Activated CD8-positive, alpha-beta T cell treated with anti-CD3 and anti-CD28 coated beads, Interleukin-2, amount 10 ng/mL, durations not matched to agents 7 days and 5 days (primary cell): Measurements from ENCODE around the gene VSTM2B. TPM values are rescaled to one million over a fixed set of nuclear protein-coding genes. Genes with fewer than 3 reads are reported as not detected.

Experiments used
- ATAC-seq: fragments of 150-1000 bp; cut with Tn5 transposase; one replicate; pipeline ENCODE4 v1.10.0; 2021; ENCODE audit warnings: moderate library complexity
- CTCF ChIA-PET: fragments of 350-600 bp; sonication (Branson Sonifier 250); formaldehyde crosslinking; loops from one replicate; lab custom pipeline; 2021; ENCODE audit warnings: antibody characterized with exemption; lab: Charles Lee
- POLR2A ChIA-PET: fragments of 350-600 bp; sonication (Branson Sonifier 250); formaldehyde crosslinking; loops from one replicate; lab custom pipeline; 2021; ENCODE audit warnings: antibody characterized with exemption; lab: Charles Lee
- DNase-seq: peaks from one replicate; pipeline ENCODE4 v3.0.0-alpha.2; 2020
- H3K27ac Mint-ChIP-seq: one replicate; pipeline ENCODE4 v1.8.0; 2021; ENCODE audit warnings: mild to moderate bottlenecking, mixed read lengths
- H3K27me3 Mint-ChIP-seq: one replicate; pipeline ENCODE4 v1.8.0; 2021; ENCODE audit warnings: low read depth, mixed read lengths
- H3K36me3 Mint-ChIP-seq: one replicate; pipeline ENCODE4 v1.8.0; 2021; ENCODE audit warnings: low read depth, mixed read lengths
- H3K4me1 Mint-ChIP-seq: one replicate; pipeline ENCODE4 v1.8.0; 2021; ENCODE audit warnings: low read depth, mixed read lengths
- H3K4me3 Mint-ChIP-seq: one replicate; pipeline ENCODE4 v1.8.0; 2021; ENCODE audit warnings: mild to moderate bottlenecking, mixed read lengths
- H3K9me3 Mint-ChIP-seq: one replicate; pipeline ENCODE4 v1.8.0; 2022; ENCODE audit warnings: mixed read lengths; ENCODE audit not compliant: insufficient read depth
- total RNA-seq, 2 experiments: library from RNA; stranded (reverse); gene quantifications; one replicate each; pipeline ENCODE4 v1.2.3, GENCODE V29; 2021

Gene VSTM2B
- total RNA-seq: not detected

DNA sequence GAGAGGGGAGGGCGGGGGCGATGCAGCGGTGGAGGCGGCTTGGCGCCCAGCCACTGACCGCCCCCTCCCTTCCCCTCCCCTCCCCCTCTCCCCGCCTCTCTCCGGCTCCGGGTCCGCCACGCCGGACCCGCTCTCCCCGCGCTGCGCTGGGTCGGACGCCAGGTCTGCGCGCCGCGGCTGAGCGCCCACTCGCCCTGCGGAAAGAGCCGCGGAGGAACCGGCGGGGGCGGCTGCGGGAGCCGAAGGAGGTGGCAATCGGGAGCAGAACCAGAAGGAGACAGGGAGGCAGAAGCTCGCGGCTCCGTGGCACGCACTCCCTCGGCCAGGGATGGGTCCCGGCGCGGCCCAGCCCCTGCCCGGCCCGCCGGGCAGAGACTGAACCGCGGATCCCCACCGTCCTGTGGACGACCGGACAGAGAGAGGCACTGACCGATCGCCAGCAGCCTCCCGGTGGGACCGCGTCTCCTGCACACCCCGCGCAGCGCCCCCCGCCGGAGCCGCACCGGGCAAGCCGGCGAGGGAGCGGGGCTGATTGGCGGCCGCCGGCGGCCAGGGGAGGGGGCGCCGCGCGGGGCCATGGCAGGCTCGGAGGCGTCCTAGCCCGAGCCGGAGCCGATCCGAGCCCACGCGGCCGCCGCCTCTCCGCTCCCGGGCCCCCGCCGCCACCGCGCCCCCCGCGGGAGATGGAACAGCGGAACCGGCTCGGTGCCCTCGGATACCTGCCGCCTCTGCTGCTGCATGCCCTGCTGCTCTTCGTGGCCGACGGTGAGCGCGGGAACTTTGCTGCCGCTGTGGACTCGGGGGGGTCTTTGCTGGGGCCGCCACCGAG, at the start of gene VSTM2B:
Gene VSTM2B (plus strand): TSS at position 94 of the 829 bp plus-strand sequence. CDS start 590 bp downstream, at position 684.
- DNase-seq: no peak
- H3K36me3 Mint-ChIP-seq: no peaks in the 10 kb centered on the region
- H3K4me3 Mint-ChIP-seq: peak within 1 kb of the TSS; percentile 34
- ChIA-PET POLR2A (interaction anchor here (1.1 kb wide), 1 partner anchor 80 kb away, joined by 3 read pairs; the partner anchor contains the start of gene POP4), CTCF (interaction anchor here (0.8 kb wide), 1 partner anchor 62 kb away, joined by 3 read pairs; no protein-coding TSS in a partner anchor)
- peaks cover 64% of the 10 kb centered on the region for H3K27me3 Mint-ChIP-seq
- H3K4me1 Mint-ChIP-seq: peaks cover 29% of the 10 kb centered on the region
- H3K9me3 Mint-ChIP-seq: no peaks in the 10 kb centered on the region
- no peak within 1 kb of the TSS for H3K27ac Mint-ChIP-seq
- no peak for ATAC-seq

DNA sequence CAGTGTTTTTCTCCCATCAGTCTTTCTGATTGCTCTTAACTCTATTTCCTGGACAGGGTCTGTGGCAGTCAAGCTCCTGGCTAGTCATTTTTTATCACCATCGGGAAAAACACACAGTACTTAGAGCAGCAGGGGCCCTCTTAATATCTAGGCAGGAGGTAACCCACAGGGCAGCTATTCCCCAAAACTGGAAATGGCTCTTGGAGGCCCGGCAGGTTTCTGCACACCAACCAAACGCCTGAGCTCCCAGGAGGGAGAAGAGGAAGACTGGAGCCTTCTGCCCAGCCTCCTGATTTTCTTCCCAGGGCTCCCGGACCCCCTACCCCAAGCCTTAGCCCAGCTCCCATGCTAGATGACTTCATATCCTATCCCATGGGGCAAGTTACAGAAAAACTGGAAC, 49.3 kb upstream of the VSTM2B start:
- ATAC-seq (no peak), DNase-seq (no peak)
- CTCF ChIA-PET: no interaction called here
- no peak overlapping the region for H3K4me3 Mint-ChIP-seq
- no peaks in the 10 kb centered on the region for H3K4me1 Mint-ChIP-seq
- peaks cover 6% of the 10 kb centered on the region for H3K27me3 Mint-ChIP-seq
- POLR2A ChIA-PET: no interaction called here
- no peak overlapping the region for H3K27ac Mint-ChIP-seq
- H3K36me3 Mint-ChIP-seq: no peaks in the 10 kb centered on the region
- H3K9me3 Mint-ChIP-seq: peaks cover 10% of the 10 kb centered on the region

DNA sequence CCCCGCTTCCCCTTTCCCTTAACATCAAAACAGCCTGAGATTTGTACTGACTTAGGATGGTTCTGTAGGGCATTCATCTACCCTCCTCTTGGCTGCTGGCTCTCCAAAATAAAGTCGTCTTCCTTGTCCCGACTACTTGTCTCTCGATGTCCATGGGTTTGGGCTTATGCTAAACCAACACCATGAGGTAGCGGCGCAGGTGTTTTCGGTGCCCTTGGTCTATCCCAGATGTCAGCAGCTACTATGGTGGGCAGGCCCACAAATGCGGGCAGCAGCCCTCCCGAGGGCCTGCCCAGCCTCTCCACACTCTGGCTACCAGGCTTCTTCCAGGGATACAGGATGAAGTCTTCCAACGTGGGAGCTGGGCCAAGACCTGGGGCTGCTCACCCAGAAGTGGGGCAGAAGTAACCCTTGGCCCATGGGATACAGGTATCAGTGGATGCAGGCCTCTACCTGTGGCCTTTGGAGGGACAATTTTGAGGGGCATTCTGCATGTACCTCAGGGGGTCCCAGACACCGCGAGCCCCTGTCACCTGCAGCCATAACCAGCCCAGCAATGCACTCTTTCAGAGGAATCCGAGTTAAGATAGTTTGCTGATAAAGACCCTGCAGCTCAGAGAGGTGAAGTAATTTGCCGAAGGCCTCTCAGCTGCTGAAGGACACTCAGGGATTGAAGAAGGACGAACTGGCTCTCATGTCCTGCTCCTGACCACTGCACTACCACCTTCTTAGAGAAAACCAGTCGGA, 47.8 kb upstream of the VSTM2B start:
- ATAC-seq (no peak), DNase-seq (no peak)
- Mint-ChIP-seq H3K4me1 (no peaks in the 10 kb centered on the region), H3K9me3 (peaks cover 13% of the 10 kb centered on the region), H3K27me3 (peaks cover 3% of the 10 kb centered on the region), H3K4me3 (no peak overlapping the region), H3K36me3 (no peaks in the 10 kb centered on the region), H3K27ac (no peak overlapping the region)
- ChIA-PET POLR2A (no interaction called here), CTCF (no interaction called here)

DNA sequence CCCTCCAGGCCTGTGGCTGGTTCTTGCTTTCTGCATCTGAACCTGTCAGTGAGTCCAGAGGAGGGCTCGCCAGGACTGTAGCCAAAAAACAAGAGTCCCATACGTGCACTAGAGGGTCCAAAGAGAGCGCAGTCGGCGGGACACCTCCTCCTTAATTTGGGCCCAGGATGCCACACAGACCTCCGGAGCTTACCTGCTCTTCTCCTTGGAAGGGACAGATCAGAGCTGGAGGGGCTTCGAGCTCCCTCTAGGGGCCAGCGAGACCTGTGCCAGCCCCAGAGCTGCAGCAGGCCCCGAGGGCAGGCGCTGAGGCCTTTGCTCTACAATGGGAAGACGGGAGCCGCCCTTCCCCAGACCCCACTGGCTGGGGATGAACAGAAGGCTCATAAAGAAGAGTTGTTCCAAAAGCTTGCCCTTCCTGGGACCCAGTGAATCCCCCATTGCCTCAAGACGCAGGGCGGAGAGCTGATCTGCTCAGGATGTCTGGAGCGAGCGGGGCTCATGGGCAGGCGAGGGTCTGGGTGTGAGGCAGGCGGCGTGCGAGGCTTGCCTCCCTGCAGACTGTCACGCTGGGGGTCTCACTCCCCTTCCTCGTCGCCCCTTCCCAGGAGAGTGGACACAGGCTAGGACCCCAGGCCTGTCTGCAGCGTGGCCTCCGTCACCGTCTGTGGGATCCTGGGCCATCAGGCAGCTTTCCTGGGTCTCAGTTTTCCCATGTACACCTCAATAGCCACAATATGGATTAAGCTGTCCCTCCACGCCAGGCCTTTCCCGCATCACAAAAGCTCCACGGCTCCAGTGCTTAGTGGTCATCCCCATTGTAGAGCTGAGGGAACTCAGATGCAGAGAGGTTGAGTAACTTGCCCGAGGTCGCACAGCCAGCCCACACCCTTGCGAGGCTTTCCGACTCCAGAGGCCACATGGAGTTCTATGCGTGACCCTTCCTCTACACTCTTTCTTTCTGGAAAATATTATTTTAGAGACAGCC, 46.9 kb upstream of the VSTM2B start:
- Mint-ChIP-seq H3K27me3 (no peaks in the 10 kb centered on the region), H3K9me3 (peaks cover 13% of the 10 kb centered on the region), H3K4me3 (no peak overlapping the region), H3K27ac (no peak overlapping the region), H3K36me3 (no peaks in the 10 kb centered on the region), H3K4me1 (no peaks in the 10 kb centered on the region)
- POLR2A ChIA-PET: no interaction called here
- ATAC-seq (peak; percentile 39), DNase-seq (peak; percentile 30)
- CTCF ChIA-PET: no interaction called here

DNA sequence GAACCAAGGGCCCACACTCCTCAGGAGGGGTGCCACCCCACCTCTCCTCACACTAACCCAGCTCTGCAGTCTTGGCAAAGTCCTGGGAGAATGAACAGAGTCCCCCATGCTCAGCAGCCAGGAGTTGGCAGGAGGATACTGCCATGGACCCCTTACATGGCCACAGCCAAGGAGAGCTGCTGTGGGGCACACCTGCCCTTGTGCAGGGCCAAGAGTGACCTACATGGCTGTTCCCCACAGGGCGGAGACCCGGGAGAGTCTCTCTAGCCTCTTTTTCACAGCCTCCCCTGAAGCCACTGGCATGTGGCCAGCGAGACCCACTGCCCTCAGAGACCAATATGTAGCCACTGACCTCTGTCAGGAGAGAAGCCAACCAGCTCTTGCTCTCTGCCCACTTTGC, 45.9 kb upstream of the VSTM2B start:
- Mint-ChIP-seq H3K27ac (no peak overlapping the region), H3K4me3 (no peak overlapping the region), H3K36me3 (no peaks in the 10 kb centered on the region), H3K4me1 (no peaks in the 10 kb centered on the region), H3K9me3 (peaks cover 13% of the 10 kb centered on the region), H3K27me3 (no peaks in the 10 kb centered on the region)
- ATAC-seq: no peak
- ChIA-PET POLR2A (no interaction called here), CTCF (no interaction called here)
- DNase-seq: no peak

DNA sequence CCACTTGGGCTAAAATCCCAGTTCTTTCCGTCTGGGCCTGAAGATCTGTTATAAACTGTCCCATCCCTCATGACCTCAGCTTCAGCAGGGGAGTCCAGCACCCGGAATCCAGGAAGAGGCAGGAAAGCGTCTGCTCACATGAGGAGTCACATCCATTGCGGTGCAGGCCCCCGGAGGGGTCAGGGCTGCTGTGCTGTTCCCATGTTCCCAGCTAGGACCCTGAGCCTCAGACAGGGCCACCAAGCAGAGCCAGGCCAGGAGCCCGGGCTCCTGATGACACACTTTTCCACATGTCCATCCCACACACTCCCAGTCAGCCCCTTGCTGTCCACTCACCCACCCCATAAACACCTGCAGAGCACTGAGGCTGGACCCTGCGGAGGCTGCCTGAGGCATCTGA, 45.3 kb upstream of the VSTM2B start:
- POLR2A ChIA-PET: no interaction called here
- Mint-ChIP-seq H3K27me3 (no peaks in the 10 kb centered on the region), H3K36me3 (no peaks in the 10 kb centered on the region)

DNA sequence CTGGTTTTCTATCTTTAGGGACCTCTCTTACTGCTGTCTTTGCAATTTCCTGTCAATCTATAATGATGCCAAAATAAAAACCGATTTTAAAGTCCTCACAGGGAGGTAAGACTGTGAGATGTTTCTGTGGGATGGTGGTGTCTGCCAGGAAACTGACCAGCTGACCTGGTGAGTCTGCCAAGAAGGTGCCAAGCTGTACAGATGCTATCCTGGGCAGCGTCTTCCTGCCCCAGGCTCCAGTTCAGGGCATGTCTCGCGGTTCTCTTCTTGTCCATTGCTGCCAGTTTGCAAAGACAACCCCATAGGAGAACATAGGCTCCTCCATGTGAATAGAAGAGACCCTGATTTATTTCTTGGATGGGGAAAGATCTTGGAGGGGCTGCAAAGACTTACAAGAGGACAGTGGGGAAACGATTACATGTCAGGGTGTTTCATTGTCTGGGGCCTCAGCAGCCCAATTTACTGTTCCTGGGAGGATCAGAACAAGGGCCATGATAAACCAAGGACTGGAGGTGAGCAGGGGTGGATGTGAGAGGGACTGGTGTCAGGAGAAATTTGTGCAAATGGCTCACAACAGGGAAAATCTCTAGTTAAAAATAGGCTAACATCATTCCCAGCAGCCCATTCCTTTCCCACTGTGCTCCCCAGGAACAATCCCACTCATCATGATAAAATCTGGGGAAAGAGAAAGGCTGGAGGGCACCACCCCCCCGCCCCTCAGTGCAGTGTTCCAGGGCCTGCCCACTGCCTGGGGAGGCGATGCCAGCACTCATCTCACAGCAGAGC, 42.7 kb upstream of the VSTM2B start:
- ChIA-PET CTCF (no interaction called here), POLR2A (no interaction called here)

More for the DNA sequence above, 45.3 kb upstream of the VSTM2B start:
- no peaks in the 10 kb centered on the region for H3K4me1 Mint-ChIP-seq
- H3K27ac Mint-ChIP-seq: no peak overlapping the region
- DNase-seq: peak; percentile 4
- ATAC-seq: no peak
- CTCF ChIA-PET: no interaction called here
- H3K9me3 Mint-ChIP-seq: peaks cover 13% of the 10 kb centered on the region
- no peak overlapping the region for H3K4me3 Mint-ChIP-seq

DNA sequence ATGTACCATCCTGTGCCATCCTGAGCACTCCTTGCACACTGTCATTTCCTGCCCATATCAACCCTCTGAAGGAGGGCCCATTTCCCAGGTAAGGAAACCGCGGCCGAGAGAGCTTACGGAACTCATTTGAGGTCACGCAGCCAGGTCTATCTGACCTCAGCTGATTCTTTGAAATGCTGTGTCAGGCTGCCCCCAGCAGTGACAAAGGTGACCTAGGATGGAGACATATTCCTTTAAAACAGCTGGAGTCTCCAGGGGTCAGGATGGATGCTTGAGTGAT, 42.2 kb upstream of the VSTM2B start:
- Mint-ChIP-seq H3K9me3 (peaks cover 13% of the 10 kb centered on the region), H3K27me3 (no peaks in the 10 kb centered on the region), H3K4me1 (no peaks in the 10 kb centered on the region), H3K36me3 (no peaks in the 10 kb centered on the region), H3K4me3 (no peak overlapping the region), H3K27ac (no peak overlapping the region)
- DNase-seq (peak; percentile 1), ATAC-seq (no peak)
- ChIA-PET POLR2A (no interaction called here), CTCF (no interaction called here)

More for the DNA sequence above, 42.7 kb upstream of the VSTM2B start:
- Mint-ChIP-seq H3K4me3 (no peak overlapping the region), H3K9me3 (peaks cover 13% of the 10 kb centered on the region), H3K36me3 (no peaks in the 10 kb centered on the region), H3K4me1 (no peaks in the 10 kb centered on the region), H3K27ac (no peak overlapping the region), H3K27me3 (no peaks in the 10 kb centered on the region)
- DNase-seq (peak; percentile 12), ATAC-seq (no peak)

DNA sequence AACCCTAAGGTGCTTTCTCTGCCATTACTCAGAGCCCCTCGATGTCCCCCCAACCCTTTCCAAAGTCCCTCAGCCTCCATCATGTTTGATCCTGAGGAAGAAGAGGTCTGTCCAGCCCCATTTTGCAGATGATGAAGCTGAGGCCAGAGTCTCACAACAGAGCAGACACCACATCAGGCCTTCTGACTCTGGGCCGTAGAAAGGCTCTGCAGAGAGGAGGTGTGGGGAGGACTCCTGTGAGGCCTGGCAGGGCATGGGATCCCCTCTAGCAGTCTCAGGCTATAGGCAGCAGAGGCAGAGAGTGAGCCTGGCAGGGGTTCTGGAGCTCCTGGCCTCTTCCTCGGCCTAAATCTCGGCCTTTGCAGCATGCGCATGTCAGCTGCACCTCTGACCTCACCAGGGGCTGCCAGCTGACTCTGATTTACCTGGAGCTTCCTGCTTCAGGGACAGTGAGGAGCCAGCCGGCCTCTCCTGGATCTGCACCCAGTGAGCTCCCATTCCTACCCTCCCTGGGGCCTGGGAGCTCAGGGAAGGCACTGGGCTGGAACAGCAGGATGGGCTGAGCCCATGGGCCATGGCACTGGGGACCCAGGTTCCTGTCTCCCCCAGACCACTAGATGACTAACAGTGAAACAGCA, 41.7 kb upstream of the VSTM2B start:
- Mint-ChIP-seq H3K27me3 (no peaks in the 10 kb centered on the region), H3K36me3 (no peaks in the 10 kb centered on the region), H3K4me3 (no peak overlapping the region), H3K4me1 (no peaks in the 10 kb centered on the region), H3K9me3 (peaks cover 13% of the 10 kb centered on the region), H3K27ac (no peak overlapping the region)
- DNase-seq (no peak), ATAC-seq (no peak)
- CTCF ChIA-PET: no interaction called here
- POLR2A ChIA-PET: no interaction called here

DNA sequence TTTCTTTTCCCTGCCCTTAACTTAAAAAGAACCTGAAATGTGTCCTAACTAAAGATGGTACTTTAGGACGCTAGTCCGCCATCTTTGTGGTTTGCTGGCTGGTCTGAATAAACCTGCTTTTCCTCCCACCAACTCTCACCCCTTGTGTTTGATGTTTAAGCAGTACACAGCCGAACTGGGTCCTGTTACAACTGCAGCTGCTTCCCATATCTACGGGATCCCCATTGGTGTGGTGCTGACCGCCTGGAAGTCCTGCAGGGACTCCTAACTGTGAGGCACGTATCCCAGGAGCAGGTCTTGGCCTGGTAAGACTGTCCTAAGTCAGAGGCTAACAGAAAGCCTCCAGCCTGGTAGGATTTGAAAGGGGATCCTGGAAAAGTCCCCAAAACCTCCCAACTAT, 40.9 kb upstream of the VSTM2B start:
- ChIA-PET CTCF (no interaction called here), POLR2A (no interaction called here)
- H3K27me3 Mint-ChIP-seq: no peaks in the 10 kb centered on the region
- no peaks in the 10 kb centered on the region for H3K4me1 Mint-ChIP-seq
- ATAC-seq: no peak
- no peak for DNase-seq
- no peak overlapping the region for H3K27ac Mint-ChIP-seq
- H3K36me3 Mint-ChIP-seq: no peaks in the 10 kb centered on the region
- H3K4me3 Mint-ChIP-seq: no peak overlapping the region
- H3K9me3 Mint-ChIP-seq: peaks cover 13% of the 10 kb centered on the region

DNA sequence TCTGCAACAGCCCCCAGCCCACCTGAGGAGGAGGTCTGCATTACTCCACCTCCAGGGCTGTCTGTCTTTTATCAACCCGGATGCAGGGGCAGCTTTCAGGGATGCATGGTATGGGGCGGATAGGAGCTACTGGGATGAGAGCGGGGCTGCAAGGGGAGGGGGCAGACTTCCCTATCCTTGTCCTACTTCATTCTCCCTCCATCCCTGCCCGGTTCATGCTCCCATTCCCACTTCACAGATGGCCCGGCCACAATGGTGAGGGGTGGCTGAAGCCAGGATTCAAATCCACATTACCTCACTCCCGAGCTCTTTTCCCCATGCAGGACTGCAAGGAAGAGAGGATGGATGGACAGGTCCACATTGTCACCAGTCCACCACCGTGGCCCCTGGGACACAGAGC, 40.5 kb upstream of the VSTM2B start:
- H3K27ac Mint-ChIP-seq: no peak overlapping the region
- POLR2A ChIA-PET: no interaction called here
- H3K27me3 Mint-ChIP-seq: no peaks in the 10 kb centered on the region
- no peak overlapping the region for H3K4me3 Mint-ChIP-seq
- peaks cover 11% of the 10 kb centered on the region for H3K9me3 Mint-ChIP-seq
- CTCF ChIA-PET: no interaction called here
- DNase-seq (peak; percentile 12), ATAC-seq (no peak)
- H3K36me3 Mint-ChIP-seq: no peaks in the 10 kb centered on the region
- no peaks in the 10 kb centered on the region for H3K4me1 Mint-ChIP-seq
